GM21367 (cell line): Measurements from ENCODE around the gene FBXO15.

Experiments
- ATAC-seq: cut with Tn5 transposase; IDR thresholded peaks from one replicate; pipeline ENCODE4 v1.9.1; 2021; ENCODE audit not compliant: unreplicated experiment

Gene FBXO15

GRCh38 chr18:74154716-74155115, 7.1 kb upstream of the FBXO15 start:
- no peak for ATAC-seq

GRCh38 chr18:74153793-74154192, 6.2 kb upstream of the FBXO15 start:
- ATAC-seq, result no peak

- no peak for ATAC-seq
These were observed 5.7 kb upstream of the FBXO15 start for GRCh38 chr18:74153377-74153776.

- no peak for ATAC-seq
These were observed 5.2 kb upstream of the FBXO15 start for GRCh38 chr18:74152857-74153256.

GRCh38 chr18:74152270-74152669, 4.6 kb upstream of the FBXO15 start:
- no peak for ATAC-seq

- ATAC-seq, result no peak
These were observed 2.2 kb upstream of the FBXO15 start for GRCh38 chr18:74149878-74150277.

GRCh38 chr18:74148543-74149070, 973 bp upstream of the FBXO15 start:
- peak; percentile 2 for ATAC-seq

GRCh38 chr18:74147491-74147778, 199 bp downstream of the FBXO15 start:
- no peak for ATAC-seq

DNA sequence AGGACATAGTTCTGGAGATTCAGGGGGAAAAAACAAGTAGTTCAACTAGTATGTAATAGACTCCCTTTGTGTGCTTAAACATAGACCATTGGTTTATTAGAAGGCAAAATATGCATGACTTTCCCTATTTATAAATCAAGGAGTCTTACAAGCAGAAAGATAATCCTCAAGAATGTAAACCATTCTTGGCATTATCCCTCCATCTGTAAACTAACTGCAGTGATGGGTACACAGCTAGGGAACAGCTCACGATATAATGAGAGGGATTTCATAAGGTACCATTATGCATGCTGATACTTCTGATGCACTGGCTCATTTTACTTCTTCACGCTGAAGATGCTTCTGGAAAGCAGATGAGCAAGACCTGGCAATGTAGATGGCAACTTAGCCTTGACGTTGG, 878 bp downstream of the FBXO15 start:
- no peak for ATAC-seq

GRCh38 chr18:74142252-74142651, 5.4 kb downstream of the FBXO15 start:
- ATAC-seq, result no peak

GRCh38 chr18:74141667-74142066, 6.0 kb downstream of the FBXO15 start:
- ATAC-seq, result no peak

- ATAC-seq, result no peak
These were observed 7.1 kb downstream of the FBXO15 start for GRCh38 chr18:74140582-74140981.

DNA sequence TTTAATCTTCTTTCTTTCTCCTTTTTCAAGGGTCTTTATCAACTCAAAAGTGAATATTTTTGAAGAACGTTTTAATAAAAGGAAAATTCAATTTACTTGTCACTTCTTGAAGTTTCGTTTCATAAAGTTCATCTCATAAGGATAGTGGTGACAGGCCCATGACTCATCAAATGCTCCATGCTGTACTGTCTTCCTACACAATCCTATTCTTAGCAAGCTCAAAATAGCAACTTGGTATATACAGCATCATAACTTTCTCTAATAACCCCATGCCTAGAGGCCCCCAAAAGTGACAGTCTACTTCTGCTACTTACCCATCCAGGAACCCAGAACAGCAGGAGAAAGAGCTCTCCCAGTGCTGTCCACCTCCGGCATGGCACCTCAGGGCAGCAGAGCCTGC, 7.7 kb downstream of the FBXO15 start:
- ATAC-seq, result peak; percentile 55

DNA sequence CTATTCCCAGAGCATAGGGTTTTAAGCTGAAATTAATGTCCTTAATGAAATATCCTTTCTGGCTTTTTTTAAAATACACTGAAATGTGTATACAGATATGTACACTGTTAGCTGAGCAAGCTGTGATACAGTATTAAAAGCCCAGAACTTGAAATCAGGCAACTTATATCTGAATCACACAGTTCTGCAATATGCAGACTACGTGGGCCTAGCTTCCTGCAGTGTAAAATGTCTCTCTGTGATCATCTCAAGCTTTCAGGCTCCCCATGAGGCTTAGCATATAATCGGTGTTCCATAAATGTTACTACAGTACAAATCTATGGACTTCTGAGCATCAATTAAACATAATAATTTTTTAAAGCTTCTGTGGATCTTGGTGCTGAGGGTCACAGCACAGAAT, 8.2 kb downstream of the FBXO15 start:
- no peak for ATAC-seq

GRCh38 chr18:74137920-74138538, 9.6 kb downstream of the FBXO15 start:
- ATAC-seq, result no peak

DNA sequence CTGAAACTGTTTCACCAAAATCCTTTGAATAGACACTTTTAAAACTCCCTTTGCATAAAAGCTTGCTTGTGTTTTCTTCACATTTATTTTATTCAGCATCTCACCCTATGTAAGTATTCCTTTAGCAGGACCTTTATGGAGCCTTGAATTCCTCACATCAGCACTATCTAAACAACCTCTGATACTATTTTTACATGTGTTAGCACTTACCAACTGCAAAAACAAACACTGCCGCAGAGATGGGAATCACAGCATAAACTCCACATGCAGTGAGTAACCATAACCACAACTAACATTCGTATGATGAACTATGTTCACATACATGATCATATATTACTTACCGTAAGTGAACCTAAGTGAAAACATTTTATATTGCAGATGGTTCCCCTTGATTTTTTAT, 15.4 kb downstream of the FBXO15 start:
- ATAC-seq, result no peak

- ATAC-seq, result no peak
These were observed 16.5 kb downstream of the FBXO15 start for GRCh38 chr18:74131124-74131523.

DNA sequence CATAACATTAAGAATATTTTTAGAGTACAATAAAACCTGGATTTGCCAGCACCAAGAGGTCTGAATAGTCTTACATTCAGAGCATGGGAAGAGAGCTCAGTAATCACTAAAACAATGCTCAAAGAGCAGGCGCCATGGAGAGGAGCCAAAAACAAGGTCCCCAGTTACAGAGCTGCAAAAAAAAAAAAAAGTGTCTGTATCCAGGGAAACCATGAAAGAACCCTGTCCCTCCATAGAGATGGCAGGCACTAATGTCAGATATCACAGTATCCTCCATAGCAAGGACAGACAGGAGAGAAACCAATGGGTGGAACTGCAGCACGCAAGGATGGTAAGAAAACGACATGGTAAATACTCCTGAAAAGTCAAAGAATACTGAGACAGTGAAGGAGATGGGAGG, 19.5 kb downstream of the FBXO15 start:
- ATAC-seq, result no peak

DNA sequence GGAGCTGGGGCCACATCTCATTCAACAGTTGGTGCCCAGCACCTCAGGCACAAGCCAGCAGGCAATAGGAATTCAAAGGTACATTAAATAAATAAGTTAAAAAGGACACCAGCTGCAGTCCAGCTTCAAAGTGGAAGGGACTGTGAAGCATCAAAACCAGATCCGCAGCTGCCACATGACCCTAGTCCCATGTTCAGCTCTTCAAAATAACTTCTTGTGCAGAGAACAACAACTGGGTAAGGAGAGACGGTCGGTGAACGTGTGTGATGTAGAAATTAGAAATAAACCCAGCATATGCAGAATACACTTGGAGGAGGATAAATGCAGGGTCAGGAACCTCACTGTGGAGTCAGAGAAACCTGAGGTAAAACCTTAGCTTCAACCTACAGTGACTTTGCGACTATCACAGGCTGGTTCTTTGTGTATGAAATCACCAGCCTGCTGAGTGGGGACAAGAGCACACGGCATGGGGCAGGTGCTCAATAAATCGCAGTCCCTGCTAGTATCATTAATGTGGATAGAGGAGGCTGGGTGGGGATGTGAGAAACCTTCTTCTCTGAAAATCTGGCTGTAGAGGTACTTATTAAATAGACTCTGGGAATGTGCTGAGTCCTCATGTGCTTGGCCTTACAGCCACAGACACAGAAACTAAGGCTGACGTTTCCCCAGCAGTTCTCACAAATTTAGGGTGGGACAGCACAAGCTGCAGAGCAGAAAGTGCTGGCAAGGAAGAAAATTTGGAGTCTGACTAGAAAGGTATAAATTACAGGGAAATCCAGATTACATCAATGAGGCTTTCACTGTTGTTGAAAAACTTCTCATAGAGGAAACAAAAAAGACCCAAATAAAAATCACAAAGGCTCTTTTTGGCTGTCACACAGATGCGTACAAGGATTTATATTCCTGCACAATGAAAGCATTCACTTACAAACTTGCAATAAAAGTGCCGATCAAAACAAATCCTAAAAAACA, 20.7 kb downstream of the FBXO15 start:
- no peak for ATAC-seq

DNA sequence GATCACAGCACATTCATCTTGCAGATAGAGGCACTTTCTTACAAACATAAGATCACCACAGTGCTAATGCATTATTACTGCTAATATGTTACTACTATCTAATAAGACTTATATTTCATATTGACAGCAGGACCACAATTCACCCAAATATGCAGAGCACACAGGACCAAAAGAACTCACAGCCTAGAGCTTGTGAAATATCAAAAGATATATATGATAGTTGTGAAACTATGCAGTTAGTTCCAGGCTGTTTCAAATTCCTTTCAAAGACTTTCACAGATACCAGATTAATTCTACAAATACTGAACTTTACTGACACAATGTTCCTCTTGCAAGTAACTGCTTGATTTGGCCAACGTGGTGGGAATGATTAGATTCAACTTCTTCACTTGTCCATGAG, 23.0 kb downstream of the FBXO15 start:
- ATAC-seq, result no peak

GRCh38 chr18:74123200-74123599, 24.4 kb downstream of the FBXO15 start:
- ATAC-seq, result no peak
